Activated naive CD8-positive, alpha-beta T cell treated with anti-CD3 and anti-CD28 coated beads for 36 hours (primary cell): ENCODE measurements around the gene SLC6A18. TPM values are rescaled to one million over a fixed set of nuclear protein-coding genes. Genes with fewer than 3 reads are reported as not detected.

ENCODE experiments used
- DNase-seq: peaks from one replicate; pipeline ENCODE4 v3.0.0; 2021
- H3K27ac Mint-ChIP-seq: one replicate; pipeline ENCODE4 v1.8.0; 2022; ENCODE audit warnings: mild to moderate bottlenecking, moderate library complexity, mixed read lengths
- H3K27me3 Mint-ChIP-seq: one replicate; pipeline ENCODE4 v1.8.0; 2022; ENCODE audit warnings: mild to moderate bottlenecking, mixed read lengths
- H3K36me3 Mint-ChIP-seq: one replicate; pipeline ENCODE4 v1.8.0; 2021; ENCODE audit warnings: mild to moderate bottlenecking, mixed read lengths
- H3K4me1 Mint-ChIP-seq: one replicate; pipeline ENCODE4 v1.8.0; 2021; ENCODE audit warnings: mixed read lengths
- H3K4me3 Mint-ChIP-seq: one replicate; pipeline ENCODE4 v1.8.0; 2022; ENCODE audit warnings: mild to moderate bottlenecking, moderate library complexity, mixed read lengths
- H3K9me3 Mint-ChIP-seq: one replicate; pipeline ENCODE4 v1.8.0; 2022; ENCODE audit warnings: mixed read lengths
- total RNA-seq, 2 experiments: library from RNA; stranded (reverse); gene quantifications; one replicate each; pipeline ENCODE4 v1.2.3, GENCODE V29; 2021

Gene SLC6A18
- total RNA-seq, 2 experiments from 2014 or later = not detected

DNA sequence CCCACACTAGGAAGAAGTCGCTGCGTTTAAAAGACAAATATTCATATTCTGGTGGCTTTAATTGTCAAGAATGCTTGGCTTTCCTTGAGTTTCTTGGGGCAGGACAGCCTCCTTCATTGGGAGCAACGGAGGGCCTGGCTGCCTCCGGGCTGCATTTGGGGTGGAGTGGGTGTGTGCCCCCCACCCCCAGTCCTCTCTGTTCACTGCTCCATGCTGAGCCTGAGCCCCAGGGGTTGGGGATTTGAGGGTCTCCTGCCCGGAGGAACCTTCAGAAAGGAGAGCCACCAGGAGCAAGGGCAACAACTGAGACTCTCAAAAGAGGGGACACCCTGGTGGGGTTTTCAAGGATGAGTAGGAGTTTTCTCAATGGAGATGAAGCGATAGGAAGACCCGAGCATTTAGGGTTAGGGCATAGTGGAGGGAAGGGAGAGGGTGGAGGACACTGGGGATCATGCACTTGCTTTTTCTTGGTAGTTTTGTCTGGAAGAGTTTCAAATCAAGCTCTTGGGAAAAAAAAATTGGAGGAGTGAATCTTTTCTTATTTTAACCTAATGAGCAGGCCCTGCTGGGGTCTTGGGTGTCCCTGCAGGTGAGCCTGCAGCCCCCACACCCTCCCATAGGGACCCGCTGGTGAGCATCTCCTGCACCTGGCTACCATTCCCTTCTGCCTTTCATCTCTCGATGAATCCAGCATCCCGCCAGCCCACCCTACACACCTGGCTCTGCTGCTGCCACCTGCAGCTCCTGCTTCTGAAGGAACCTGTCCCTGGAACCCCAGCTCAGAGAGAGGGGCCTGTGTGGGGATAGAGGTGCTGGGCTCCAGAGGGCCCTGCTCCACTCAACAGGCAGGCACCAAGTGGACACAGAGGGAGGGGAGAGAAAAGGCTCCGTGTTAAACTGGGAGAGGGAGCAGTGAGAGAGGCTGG lies 19.7 kb upstream of the SLC6A18 start:
- H3K4me1 Mint-ChIP-seq = no peaks in the 10 kb centered on the region
- no peaks in the 10 kb centered on the region for H3K36me3 Mint-ChIP-seq
- H3K4me3 Mint-ChIP-seq = no peak overlapping the region
- no peak overlapping the region for H3K27ac Mint-ChIP-seq
- DNase-seq = no peak
- H3K27me3 Mint-ChIP-seq = peaks cover 6% of the 10 kb centered on the region
- H3K9me3 Mint-ChIP-seq = no peaks in the 10 kb centered on the region

DNA sequence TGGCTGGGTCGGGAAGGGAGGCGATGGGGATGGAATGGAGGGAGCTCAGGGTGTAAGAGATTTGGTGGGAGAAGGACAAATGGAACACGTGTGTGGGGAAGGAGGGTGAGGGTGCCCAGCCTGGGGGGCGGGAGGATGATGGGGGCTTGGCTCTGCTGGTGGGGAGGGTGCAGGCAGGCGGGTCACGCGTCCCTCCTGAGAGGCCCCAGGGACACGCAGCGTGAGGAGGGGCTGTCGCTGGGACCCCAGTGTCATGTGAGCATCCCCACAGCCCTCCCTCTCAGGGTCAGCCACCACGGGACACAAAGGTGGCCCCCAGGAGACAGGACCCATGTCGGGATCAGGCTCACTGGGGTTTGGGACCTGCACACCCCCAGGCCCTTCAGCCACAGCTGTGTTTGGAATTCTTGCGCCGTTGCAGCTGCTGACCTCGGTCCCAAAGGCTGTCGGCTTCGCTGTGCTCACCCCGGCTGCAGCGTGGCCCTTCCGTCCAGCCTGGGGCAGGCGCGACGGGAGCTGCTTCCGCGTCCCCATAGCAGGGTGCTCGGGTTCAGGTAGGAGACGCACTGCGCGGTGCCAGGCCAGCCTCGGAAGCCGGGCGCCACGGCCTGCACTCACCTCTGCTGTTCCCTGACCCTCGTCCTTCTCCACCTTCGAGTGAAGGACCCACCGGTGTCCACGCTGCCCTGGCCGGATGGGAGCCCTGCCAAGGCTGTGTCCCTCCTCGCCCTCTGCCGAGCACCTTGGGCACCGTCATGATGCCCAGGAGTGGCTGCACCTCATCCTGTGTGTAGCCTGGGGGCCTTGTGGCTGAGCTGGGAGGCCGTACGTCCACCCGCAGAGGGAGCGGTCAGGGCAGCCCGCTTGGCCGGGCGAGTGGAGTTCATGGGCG lies 18.4 kb upstream of the SLC6A18 start:
- no peaks in the 10 kb centered on the region for H3K36me3 Mint-ChIP-seq
- H3K9me3 Mint-ChIP-seq = no peaks in the 10 kb centered on the region
- peaks cover 6% of the 10 kb centered on the region for H3K27me3 Mint-ChIP-seq
- no peaks in the 10 kb centered on the region for H3K4me1 Mint-ChIP-seq
- DNase-seq = no peak
- H3K4me3 Mint-ChIP-seq = no peak overlapping the region
- no peak overlapping the region for H3K27ac Mint-ChIP-seq

DNA sequence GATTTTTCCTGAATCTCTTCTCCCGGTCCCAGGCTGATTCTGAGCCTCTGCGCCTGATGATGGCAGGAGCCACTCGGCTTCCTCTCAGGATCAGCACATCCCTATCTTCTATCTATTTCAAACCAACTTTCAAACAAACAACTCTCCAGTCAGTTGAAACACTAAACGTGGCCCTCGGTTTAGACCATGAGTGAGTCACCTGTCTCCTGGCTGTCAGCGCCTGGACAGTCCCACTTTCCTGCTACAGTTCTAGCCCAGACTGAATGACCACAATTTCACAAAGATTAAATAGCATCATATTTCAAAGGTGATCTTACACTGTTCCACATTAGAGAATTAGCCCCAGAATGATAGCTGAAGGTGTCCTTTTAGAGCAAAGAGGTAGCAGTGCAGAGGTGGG lies 17.6 kb upstream of the SLC6A18 start:
- Mint-ChIP-seq H3K4me1 (no peaks in the 10 kb centered on the region), H3K36me3 (no peaks in the 10 kb centered on the region), H3K27me3 (peaks cover 6% of the 10 kb centered on the region), H3K27ac (no peak overlapping the region), H3K9me3 (no peaks in the 10 kb centered on the region), H3K4me3 (no peak overlapping the region)
- DNase-seq = no peak

DNA sequence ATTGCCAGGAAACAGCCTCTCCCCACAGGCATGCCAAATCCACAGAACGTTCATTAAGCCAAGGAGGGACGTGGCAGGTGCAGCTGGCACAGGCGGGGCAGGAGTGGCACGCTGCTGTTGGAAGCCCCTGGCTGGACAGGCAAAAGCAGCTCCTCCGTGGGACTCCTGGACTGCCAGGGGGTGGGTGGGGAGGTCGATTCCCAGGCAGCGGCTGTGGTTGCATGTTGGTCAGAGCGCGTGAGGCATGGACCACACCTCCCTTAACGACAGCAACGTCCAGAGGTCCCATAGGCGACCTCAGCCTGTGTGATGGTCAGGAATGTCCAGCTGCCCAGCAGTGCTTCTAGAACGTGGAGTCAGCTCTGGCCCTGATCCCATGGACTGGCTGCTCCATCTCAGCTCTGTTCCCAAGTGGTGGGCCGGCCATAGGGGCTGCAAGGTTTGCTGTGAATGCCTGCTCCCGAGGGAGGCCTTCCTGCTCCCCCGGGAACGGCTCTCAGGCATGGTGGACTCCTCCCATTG lies 16.9 kb upstream of the SLC6A18 start:
- H3K36me3 Mint-ChIP-seq = no peaks in the 10 kb centered on the region
- H3K27me3 Mint-ChIP-seq = peaks cover 6% of the 10 kb centered on the region
- H3K27ac Mint-ChIP-seq = no peak overlapping the region
- no peak for DNase-seq
- H3K4me3 Mint-ChIP-seq = no peak overlapping the region
- H3K4me1 Mint-ChIP-seq = no peaks in the 10 kb centered on the region
- H3K9me3 Mint-ChIP-seq = no peaks in the 10 kb centered on the region

DNA sequence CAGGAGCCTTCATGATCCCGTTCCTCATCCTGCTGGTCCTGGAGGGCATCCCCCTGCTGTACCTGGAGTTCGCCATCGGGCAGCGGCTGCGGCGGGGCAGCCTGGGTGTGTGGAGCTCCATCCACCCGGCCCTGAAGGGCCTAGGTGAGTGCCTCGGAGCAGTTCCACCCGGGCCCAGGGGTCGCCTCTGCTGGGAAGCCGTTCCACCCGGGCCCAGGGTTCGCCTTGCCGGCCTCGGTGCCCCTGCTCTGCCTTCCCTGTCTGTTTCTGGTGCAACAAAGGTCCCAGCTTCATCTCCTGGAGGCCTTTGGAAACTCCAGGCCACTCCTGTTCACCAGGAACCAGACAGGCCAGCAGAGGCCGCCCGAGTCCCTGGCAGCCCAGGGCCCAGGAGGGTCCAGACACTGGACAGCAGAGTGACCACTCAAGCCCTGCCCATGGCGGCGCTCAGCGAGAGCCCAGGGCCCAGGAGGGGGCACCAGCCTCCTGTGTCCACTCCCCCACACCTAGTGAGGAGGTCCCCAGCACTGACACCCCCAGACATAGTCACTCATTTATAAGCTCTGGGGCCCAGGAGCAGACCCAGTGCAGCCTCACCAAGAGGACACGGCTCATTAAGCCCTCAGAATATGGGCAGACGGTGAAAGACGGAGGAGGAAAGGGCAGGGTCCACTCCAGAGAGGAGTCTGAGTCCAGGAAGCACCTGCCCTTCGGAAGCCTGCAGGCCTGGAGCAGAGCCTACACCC lies 16.3 kb upstream of the SLC6A18 start:
- no peak overlapping the region for H3K4me3 Mint-ChIP-seq
- no peaks in the 10 kb centered on the region for H3K4me1 Mint-ChIP-seq
- peaks cover 6% of the 10 kb centered on the region for H3K27me3 Mint-ChIP-seq
- H3K27ac Mint-ChIP-seq = no peak overlapping the region
- H3K9me3 Mint-ChIP-seq = no peaks in the 10 kb centered on the region
- H3K36me3 Mint-ChIP-seq = no peaks in the 10 kb centered on the region
- no peak for DNase-seq

DNA sequence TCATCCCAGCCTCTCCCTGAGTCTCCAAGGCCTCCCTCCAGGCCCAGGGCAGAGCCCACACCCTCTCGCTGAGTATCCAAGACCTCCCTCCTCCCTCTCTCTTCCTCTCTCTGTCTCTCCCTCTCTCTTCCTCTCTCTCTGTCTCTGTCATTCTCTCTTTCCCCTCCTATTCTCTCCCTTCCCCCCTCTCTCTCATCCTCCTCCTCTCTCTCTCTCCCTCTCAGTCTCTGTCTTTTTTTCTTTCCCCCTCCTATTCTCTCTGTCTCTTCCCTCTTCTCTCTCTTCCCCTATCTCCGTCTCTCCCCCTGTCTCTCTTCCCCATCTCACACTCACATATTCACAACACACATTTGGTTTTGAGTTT lies 15.7 kb upstream of the SLC6A18 start:
- Mint-ChIP-seq H3K4me3 (no peak overlapping the region), H3K4me1 (no peaks in the 10 kb centered on the region), H3K27ac (no peak overlapping the region), H3K36me3 (no peaks in the 10 kb centered on the region), H3K9me3 (no peaks in the 10 kb centered on the region), H3K27me3 (peaks cover 6% of the 10 kb centered on the region)
- DNase-seq = no peak

DNA sequence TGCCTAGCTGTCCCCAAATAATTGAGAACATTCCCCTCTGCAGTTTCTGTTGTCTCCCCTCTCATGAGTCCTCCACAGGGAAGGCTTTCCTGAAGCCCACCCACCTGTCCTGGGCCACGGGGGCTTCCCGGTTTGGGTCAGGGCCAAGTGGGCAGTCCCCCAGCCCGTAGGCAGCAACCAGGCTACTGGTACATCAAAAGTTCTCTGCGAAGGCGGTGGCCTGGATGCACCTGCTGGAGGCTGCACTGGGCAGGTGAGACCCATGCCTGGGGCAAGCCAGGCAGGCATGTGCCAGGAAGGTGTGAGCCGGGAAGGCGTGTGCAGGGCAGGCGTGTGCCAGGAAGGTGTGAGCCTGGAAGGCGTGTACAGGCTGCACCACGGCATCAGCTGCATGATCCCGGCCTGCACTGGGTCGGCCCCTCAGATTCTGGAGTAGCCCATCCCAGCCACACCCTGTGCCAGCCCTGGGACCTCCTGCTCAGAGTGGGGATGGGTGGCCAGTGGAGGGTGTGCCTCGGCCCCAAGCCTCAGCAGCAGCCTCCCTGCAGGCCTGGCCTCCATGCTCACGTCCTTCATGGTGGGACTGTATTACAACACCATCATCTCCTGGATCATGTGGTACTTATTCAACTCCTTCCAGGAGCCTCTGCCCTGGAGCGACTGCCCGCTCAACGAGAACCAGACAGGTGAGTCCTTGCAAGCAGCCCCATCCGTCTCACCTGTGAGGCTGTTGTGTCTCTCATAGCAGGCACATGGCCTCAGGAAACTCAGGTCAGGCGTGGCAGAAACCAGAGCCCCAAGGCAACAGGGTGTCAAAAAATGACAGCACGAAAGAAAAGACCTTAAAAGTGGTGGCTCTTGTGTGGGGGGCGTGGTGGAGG lies 15.0 kb upstream of the SLC6A18 start:
- Mint-ChIP-seq H3K36me3 (no peaks in the 10 kb centered on the region), H3K27ac (no peak overlapping the region), H3K27me3 (peaks cover 6% of the 10 kb centered on the region), H3K4me3 (no peak overlapping the region), H3K9me3 (no peaks in the 10 kb centered on the region), H3K4me1 (no peaks in the 10 kb centered on the region)
- no peak for DNase-seq

DNA sequence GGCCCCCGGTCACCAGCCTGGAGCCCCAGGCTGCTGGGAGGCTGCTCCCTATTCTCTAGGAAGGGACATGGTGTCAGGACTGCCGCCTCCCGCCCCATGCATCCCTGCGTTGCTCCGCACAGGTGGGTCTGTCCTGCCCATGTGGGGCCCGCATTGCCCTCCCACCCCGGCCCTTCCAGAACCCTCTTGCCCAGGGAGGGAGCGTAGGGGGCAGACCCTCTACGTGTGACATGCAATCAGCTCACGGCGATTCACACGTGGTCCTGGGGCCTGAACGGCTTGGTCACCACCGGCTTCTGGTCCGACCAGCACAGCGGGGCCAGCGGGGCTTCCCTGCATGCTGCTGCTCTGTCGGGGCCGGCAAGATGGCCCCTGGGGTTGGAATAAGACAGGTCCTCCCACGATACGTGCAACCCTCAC lies 14.3 kb upstream of the SLC6A18 start:
- Mint-ChIP-seq H3K9me3 (no peaks in the 10 kb centered on the region), H3K36me3 (no peaks in the 10 kb centered on the region), H3K4me1 (no peaks in the 10 kb centered on the region), H3K27me3 (no peaks in the 10 kb centered on the region), H3K4me3 (no peak overlapping the region), H3K27ac (no peak overlapping the region)
- DNase-seq = no peak

DNA sequence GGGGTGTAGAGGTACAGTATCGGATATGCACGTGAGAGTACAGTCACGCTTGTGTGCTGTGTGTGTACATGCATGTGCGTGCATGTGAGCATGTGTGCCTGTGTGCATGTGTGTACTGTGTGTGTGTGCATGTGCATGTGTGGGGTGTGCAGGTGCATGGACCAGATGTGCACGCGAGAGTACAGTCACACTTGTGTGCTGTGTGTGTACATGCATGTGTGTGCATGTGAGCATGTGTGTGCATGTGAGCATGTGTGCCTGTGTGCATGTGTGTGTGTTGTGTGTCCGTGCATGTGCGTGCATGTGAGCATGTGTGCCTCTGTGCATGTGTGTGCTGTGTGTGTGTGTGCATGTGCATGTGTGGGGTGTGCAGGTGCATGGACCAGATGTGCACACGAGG lies 13.5 kb upstream of the SLC6A18 start:
- no peak for DNase-seq
- Mint-ChIP-seq H3K27ac (no peak overlapping the region), H3K4me1 (no peaks in the 10 kb centered on the region), H3K9me3 (no peaks in the 10 kb centered on the region), H3K4me3 (no peak overlapping the region), H3K27me3 (no peaks in the 10 kb centered on the region), H3K36me3 (no peaks in the 10 kb centered on the region)

DNA sequence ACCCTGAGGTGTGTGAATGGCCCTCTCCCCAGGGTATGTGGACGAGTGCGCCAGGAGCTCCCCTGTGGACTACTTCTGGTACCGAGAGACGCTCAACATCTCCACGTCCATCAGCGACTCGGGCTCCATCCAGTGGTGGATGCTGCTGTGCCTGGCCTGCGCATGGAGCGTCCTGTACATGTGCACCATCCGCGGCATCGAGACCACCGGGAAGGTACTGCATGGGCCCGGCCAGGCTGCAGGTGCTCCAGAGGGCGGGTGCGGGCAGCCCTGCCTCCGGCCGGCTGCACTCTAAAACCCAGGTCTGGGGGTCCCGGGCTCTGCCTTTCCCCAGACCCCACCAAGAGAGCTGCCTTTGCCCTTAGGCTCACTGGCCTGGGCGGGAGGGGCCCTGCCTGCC lies 12.9 kb upstream of the SLC6A18 start:
- no peaks in the 10 kb centered on the region for H3K36me3 Mint-ChIP-seq
- no peaks in the 10 kb centered on the region for H3K4me1 Mint-ChIP-seq
- H3K27me3 Mint-ChIP-seq = no peaks in the 10 kb centered on the region
- no peak for DNase-seq
- H3K27ac Mint-ChIP-seq = no peak overlapping the region
- H3K9me3 Mint-ChIP-seq = no peaks in the 10 kb centered on the region
- H3K4me3 Mint-ChIP-seq = no peak overlapping the region

DNA sequence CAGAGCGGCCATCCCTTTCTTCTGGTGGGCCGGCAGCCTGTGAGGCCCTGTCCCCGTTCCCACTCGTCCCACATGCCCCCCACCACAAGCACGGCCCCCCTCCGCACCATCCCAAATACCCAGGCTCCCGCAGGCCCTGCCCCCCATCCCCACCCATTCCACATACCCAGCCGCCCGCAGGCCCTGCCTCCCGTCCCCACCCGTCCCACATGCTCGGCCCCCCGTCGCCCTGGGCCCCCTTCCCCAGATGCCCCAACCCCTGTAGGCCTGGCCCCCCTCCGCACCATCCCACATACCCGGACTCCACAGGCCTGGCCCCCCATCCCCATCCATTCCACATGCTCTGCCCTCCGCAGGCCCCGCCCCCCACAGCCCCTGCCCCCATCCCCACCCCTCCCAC lies 12.3 kb upstream of the SLC6A18 start:
- DNase-seq = no peak

DNA sequence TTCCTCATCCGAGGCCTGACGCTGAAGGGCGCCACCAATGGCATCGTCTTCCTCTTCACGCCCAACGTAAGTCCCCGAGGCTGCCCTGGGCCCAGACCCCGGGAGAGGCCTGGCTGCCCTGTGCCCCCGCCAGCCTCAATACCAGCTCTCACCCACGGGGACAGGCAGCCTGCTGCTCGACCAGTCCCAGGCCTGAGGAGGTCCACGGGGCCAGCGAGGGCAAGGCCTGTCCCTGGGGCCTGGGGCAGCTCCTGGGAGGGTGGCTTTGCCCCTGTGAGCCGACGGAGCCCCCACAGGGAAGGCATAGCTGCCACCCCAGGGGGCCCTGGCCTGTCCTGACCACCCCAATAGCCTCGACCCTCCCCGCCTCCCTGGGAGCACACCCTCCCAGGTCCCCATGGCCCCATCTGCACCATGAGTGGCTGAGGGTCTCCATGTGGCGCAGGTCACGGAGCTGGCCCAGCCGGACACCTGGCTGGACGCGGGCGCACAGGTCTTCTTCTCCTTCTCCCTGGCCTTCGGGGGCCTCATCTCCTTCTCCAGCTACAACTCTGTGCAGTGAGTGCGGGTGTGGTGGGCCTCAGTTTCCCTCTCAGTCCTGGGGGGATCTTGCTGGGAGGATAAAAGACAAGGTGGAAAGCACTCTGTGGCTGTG lies 11.5 kb upstream of the SLC6A18 start:
- DNase-seq = no peak
- peaks cover 4% of the 10 kb centered on the region for H3K4me1 Mint-ChIP-seq
- no peak overlapping the region for H3K27ac Mint-ChIP-seq
- no peaks in the 10 kb centered on the region for H3K36me3 Mint-ChIP-seq
- no peaks in the 10 kb centered on the region for H3K27me3 Mint-ChIP-seq
- H3K9me3 Mint-ChIP-seq = no peaks in the 10 kb centered on the region
- no peak overlapping the region for H3K4me3 Mint-ChIP-seq

More for the DNA sequence above, 12.3 kb upstream of the SLC6A18 start:
- Mint-ChIP-seq H3K4me3 (no peak overlapping the region), H3K9me3 (no peaks in the 10 kb centered on the region), H3K27ac (no peak overlapping the region), H3K4me1 (peaks cover 3% of the 10 kb centered on the region), H3K36me3 (no peaks in the 10 kb centered on the region), H3K27me3 (no peaks in the 10 kb centered on the region)

DNA sequence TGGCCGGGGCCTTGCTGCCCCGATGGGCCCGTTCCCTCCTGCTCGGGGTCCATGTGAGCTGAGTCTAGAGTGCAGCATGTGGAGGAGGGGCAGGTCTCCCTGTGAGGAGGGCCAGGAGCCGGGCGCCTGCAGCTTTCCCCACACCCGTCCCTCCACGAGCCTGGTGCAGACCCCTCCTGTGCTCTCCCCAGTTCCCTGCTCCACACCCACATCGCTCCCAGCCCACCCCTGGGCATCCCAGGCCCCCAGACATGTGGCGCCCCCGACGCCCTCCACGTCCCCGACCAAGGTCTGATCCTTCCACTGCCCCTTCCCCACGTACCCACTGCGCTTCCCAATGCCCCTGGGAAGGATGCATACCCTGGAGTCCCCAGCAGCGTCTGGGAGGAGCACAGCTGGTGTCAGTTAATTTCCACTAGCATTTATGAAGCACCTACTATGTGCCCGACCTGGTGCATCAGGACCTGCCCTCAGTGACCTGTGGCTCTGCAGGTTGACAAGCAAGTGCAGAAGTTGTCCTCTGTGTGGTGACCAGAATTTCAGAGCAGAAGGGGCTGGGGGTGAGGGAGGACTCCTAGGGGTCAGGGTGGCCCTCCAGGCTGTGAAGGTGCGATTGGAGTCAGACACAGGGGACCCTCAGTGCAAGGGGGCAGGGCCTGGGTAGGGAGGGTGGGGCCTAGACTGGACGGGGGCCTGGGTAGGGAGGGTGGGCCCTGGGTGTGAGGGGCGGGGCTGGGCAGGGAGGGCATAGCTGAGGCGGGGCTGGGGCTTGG lies 10.8 kb upstream of the SLC6A18 start:
- Mint-ChIP-seq H3K4me3 (no peak overlapping the region), H3K27ac (no peak overlapping the region), H3K9me3 (no peaks in the 10 kb centered on the region), H3K4me1 (peaks cover 4% of the 10 kb centered on the region), H3K36me3 (no peaks in the 10 kb centered on the region), H3K27me3 (no peaks in the 10 kb centered on the region)
- DNase-seq = no peak
